Measurements from ENCODE around the gene LCE2B. TPM values are rescaled to one million over a fixed set of nuclear protein-coding genes. Genes with fewer than 3 reads are reported as not detected.

Gene LCE2B
- polyA plus RNA-seq, 3 donors = not detected

DNA sequence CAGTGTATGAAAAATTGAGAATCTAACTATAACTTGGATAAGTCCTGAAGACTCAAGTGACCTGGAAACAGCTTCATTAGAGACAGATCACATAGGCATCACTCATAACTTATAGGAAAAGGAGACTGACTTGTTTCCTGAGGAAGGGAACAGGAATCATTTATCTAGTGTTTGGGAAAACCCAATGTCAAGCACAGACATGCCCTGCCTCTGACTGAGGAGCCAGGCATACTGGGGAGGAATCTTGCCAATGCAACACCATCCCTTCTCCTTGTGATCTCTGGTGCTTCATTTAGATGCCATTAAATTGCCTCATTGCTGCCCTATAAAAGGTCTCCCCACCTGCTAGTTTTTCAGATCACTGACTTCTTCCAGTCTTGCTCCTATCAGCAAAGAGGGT is 32.3 kb downstream of the LCE2B start:
- no peak overlapping the region for H3K27ac ChIP-seq (ENCODE audit: low read depth, low read length)

DNA sequence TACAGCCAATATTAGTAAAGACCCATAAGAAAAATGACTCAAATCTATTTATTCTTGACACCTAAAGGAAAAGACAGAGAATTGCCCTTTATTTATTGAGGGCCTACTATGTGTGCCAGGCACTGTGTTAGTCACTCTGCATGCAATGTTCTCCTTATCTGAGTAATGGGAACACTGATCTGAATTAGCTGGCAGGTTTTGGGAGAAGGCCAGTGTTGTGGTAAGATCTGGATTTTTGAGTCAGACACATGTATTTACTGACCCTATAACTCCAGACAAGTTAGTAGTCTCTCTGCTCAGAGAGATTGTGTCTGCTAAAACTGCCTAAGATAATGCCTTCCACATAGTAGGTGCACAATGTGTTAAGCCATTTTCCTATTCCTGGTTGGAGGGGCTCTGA is 39.3 kb downstream of the LCE2B start:
- H3K27ac ChIP-seq (ENCODE audit: low read depth, low read length) = no peak overlapping the region

DNA sequence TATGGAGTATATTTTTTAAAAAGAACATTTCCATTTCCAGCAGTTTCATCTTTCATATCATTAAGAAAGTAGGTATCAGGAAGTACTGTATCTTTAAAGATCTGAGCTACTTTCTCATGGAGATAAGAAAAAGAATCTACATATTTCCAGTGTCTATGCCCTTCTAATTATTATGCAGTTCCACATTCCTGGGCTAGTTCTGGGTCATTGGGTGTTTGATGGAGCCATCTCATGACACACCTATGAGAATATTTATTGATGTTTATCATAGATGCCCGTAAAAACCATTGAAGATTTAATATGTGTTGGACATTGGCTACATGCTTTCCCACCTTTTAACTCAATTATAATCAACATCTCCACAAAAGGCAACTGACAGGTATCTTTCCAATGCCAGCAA is 43.1 kb downstream of the LCE2B start:
- WGBS, 3 donors = 69 to 76% (median 74%) methylated on average over 1 of the region's 1 CpG
- H3K27ac ChIP-seq (ENCODE audit: low read depth, low read length) = no peak overlapping the region

DNA sequence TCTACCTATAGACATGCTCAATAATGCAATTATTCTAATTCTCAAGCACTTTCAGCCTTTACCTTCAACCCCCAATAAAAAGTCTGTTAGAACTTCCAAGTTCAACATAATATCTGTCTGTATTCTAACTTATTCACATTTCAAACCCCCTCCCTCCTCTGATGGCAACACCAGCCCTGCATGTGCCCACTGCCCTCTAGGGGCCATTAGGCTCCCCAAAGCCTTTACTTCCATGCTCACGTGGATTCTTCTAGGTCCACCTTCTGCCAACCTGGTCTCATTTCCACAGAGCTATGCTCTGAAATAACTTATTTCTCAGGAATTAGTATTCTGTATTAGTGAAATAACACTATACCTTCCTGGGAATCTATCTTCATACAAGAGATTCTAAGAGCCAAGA is 49.7 kb downstream of the LCE2B start:
- 14 to 29% (median 20%) methylated on average over 1 of the region's 1 CpG for WGBS, 3 donors

More for the DNA sequence above, 49.7 kb downstream of the LCE2B start:
- H3K27ac ChIP-seq (ENCODE audit: low read depth, low read length) = no peak overlapping the region

Other genes with a start within 250 kb of the LCE2B start
- gene LCE5A, start 175.3 kb upstream of the LCE2B start, polyA plus RNA-seq = not detected
- gene CRCT1, start 171.6 kb upstream of the LCE2B start, polyA plus RNA-seq = under 1 TPM in 1 of 3 donors, not detected in 2; 0.52 TPM
- not detected for gene LCE3E, start 119.3 kb upstream of the LCE2B start, polyA plus RNA-seq
- gene LCE3D, start 105.6 kb upstream of the LCE2B start, polyA plus RNA-seq = not detected
- not detected for gene LCE3C, start 85.9 kb upstream of the LCE2B start, polyA plus RNA-seq
- gene LCE3B, start 72.3 kb upstream of the LCE2B start, polyA plus RNA-seq = not detected
- not detected for gene LCE3A, start 63.0 kb upstream of the LCE2B start, polyA plus RNA-seq
- not detected for gene LCE2D, start 22.7 kb upstream of the LCE2B start, polyA plus RNA-seq
- not detected for gene LCE2C, start 10.8 kb upstream of the LCE2B start, polyA plus RNA-seq
- gene LCE2A, start 12.2 kb downstream of the LCE2B start, polyA plus RNA-seq = not detected
- gene LCE4A, start 22.0 kb downstream of the LCE2B start, polyA plus RNA-seq = not detected
- not detected for gene KPRP, start 71.9 kb downstream of the LCE2B start, polyA plus RNA-seq
- not detected for gene LCE1F, start 89.0 kb downstream of the LCE2B start, polyA plus RNA-seq
- gene LCE1E, start 100.1 kb downstream of the LCE2B start, polyA plus RNA-seq = not detected
- gene LCE1D, start 110.6 kb downstream of the LCE2B start, polyA plus RNA-seq = not detected
- gene LCE1C, start 120.5 kb downstream of the LCE2B start, polyA plus RNA-seq = not detected
- gene LCE1B, start 125.8 kb downstream of the LCE2B start, polyA plus RNA-seq = not detected
- not detected for gene LCE1A, start 141.3 kb downstream of the LCE2B start, polyA plus RNA-seq
- not detected for gene LCE6A, start 156.7 kb downstream of the LCE2B start, polyA plus RNA-seq
- not detected for gene LCE7A, start 173.9 kb downstream of the LCE2B start, polyA plus RNA-seq
- not detected for gene SMCP, start 192.2 kb downstream of the LCE2B start, polyA plus RNA-seq
- under 1 TPM in 2 of 3 donors, not detected in 1; 0.06 to 0.40 TPM for gene IVL, start 222.4 kb downstream of the LCE2B start, polyA plus RNA-seq

Measured in adipose tissue (tissue), 3 donors.